Ascending aorta (tissue), 2 donors: Measurements from ENCODE around the gene S100A5. TPM values are rescaled to one million over a fixed set of nuclear protein-coding genes. Genes with fewer than 3 reads are reported as not detected.
"Not testable (repeated sequence)": the region's sequence is repeated elsewhere in the genome, so short reads cannot be mapped to it uniquely, and the experiment has no call there.

ENCODE experiments used
- DNase-seq, 2 donors: peaks; one replicate each; pipeline ENCODE4 v3.0.0-alpha.2; 2019; ENCODE audit warnings: low spot score in 2 of 2
- H3K27ac ChIP-seq, 2 donors: fragments of 200-600 bp; sonication (generic); one replicate each; pipeline ENCODE4 v1.5.1; 2016 to 2017; ENCODE audit warnings: mild to moderate bottlenecking in 1 of 2
- H3K27me3 ChIP-seq: fragments of 200-600 bp; sonication (generic); one replicate; pipeline ENCODE4 v1.5.1; 2017
- H3K36me3 ChIP-seq, 2 donors: fragments of 200-600 bp; sonication (generic); one replicate each; pipeline ENCODE4 v1.5.1; 2016
- H3K4me1 ChIP-seq, 2 donors: fragments of 200-600 bp; sonication (generic); one replicate each; pipeline ENCODE4 v1.5.1; 2016 to 2017; ENCODE audit warnings: mild to moderate bottlenecking in 1 of 2
- H3K4me3 ChIP-seq, 2 donors: fragments of 200-600 bp; sonication (generic); one replicate each; pipeline ENCODE4 v1.5.1; 2016 to 2017; ENCODE audit warnings: mild to moderate bottlenecking in 1 of 2
- H3K9me3 ChIP-seq, 2 donors: fragments of 200-600 bp; sonication (generic); one replicate each; pipeline ENCODE4 v1.5.1; 2016
- intact Hi-C: fragments of 100-400 bp; cut with DNase I; formaldehyde crosslinking; loops from one replicate; pipeline ENCODE4 v1.15.1; 2023
- total RNA-seq: library from RNA; depleted of rRNA; stranded (reverse); fragments of >200 nt; gene quantifications from one replicate; pipeline ENCODE4 v1.1.0, GENCODE V29; 2016
- TF ChIP-seq, protein P1 (sequence below), 3 experiments: fragments of 200-600 bp in 2 of 3; fragments of 450-650 bp in 1 of 3; sonication (generic) in 2 of 3; IDR thresholded peaks; one replicate each; pipeline ENCODE4 v1.5.1; 2016 to 2019; ENCODE audit warnings: antibody characterized with exemption in 3 of 3, mild to moderate bottlenecking in 1 of 3, moderate library complexity in 1 of 3

S100A5 gene
- total RNA-seq, 1 donor from 2014 or later, result not detected

GRCh38 chr1:153563991-153564390 is 23.3 kb upstream of the S100A5 start:
- TF ChIP-seq, protein P1, sequence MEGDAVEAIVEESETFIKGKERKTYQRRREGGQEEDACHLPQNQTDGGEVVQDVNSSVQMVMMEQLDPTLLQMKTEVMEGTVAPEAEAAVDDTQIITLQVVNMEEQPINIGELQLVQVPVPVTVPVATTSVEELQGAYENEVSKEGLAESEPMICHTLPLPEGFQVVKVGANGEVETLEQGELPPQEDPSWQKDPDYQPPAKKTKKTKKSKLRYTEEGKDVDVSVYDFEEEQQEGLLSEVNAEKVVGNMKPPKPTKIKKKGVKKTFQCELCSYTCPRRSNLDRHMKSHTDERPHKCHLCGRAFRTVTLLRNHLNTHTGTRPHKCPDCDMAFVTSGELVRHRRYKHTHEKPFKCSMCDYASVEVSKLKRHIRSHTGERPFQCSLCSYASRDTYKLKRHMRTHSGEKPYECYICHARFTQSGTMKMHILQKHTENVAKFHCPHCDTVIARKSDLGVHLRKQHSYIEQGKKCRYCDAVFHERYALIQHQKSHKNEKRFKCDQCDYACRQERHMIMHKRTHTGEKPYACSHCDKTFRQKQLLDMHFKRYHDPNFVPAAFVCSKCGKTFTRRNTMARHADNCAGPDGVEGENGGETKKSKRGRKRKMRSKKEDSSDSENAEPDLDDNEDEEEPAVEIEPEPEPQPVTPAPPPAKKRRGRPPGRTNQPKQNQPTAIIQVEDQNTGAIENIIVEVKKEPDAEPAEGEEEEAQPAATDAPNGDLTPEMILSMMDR (IDR thresholded peaks at IDR 0.05), result no peak
- H3K27ac ChIP-seq, result peak overlapping the region; percentile 91 to 94
- no peaks in the 10 kb centered on the region for H3K36me3 ChIP-seq
- H3K4me1 ChIP-seq, result peaks cover 16 to 30% of the 10 kb centered on the region in 2 donors
- no peaks in the 10 kb centered on the region for H3K27me3 ChIP-seq
- H3K9me3 ChIP-seq, result no peaks in the 10 kb centered on the region
- intact Hi-C loops, result no loop called here
- no peak for DNase-seq
- no peak overlapping the region for H3K4me3 ChIP-seq

GRCh38 chr1:153563483-153563901 is 22.8 kb upstream of the S100A5 start:
- no peaks in the 10 kb centered on the region for H3K9me3 ChIP-seq
- no peak for DNase-seq
- H3K4me1 ChIP-seq, result peaks cover 16 to 30% of the 10 kb centered on the region in 2 donors
- H3K36me3 ChIP-seq, result no peaks in the 10 kb centered on the region
- intact Hi-C loops, result no loop called here
- no peak overlapping the region for H3K4me3 ChIP-seq
- TF ChIP-seq, protein P1 (IDR thresholded peaks at IDR 0.05), result no peak
- no peaks in the 10 kb centered on the region for H3K27me3 ChIP-seq
- H3K27ac ChIP-seq, result peak overlapping the region in 1 of 2 donors; percentile 94

- H3K4me1 ChIP-seq, result peaks cover 10 to 17% of the 10 kb centered on the region in 2 donors
- H3K27me3 ChIP-seq, intact Hi-C loops, H3K9me3 ChIP-seq, H3K4me3 ChIP-seq, H3K27ac ChIP-seq, H3K36me3 ChIP-seq, DNase-seq: not testable (repeated sequence)
These were observed 21.3 kb upstream of the S100A5 start for GRCh38 chr1:153562021-153562420.

- Histone ChIP-seq H3K9me3 (no peaks in the 10 kb centered on the region), H3K27me3 (no peaks in the 10 kb centered on the region), H3K27ac (no peak overlapping the region), H3K4me1 (peaks cover 7 to 13% of the 10 kb centered on the region in 2 donors), H3K36me3 (no peaks in the 10 kb centered on the region), H3K4me3 (no peak overlapping the region)
- TF ChIP-seq, protein P1 (IDR thresholded peaks at IDR 0.05), result no peak
- intact Hi-C loops, result no loop called here
- no peak for DNase-seq
These were observed 20.8 kb upstream of the S100A5 start for GRCh38 chr1:153561466-153561985.

DNA sequence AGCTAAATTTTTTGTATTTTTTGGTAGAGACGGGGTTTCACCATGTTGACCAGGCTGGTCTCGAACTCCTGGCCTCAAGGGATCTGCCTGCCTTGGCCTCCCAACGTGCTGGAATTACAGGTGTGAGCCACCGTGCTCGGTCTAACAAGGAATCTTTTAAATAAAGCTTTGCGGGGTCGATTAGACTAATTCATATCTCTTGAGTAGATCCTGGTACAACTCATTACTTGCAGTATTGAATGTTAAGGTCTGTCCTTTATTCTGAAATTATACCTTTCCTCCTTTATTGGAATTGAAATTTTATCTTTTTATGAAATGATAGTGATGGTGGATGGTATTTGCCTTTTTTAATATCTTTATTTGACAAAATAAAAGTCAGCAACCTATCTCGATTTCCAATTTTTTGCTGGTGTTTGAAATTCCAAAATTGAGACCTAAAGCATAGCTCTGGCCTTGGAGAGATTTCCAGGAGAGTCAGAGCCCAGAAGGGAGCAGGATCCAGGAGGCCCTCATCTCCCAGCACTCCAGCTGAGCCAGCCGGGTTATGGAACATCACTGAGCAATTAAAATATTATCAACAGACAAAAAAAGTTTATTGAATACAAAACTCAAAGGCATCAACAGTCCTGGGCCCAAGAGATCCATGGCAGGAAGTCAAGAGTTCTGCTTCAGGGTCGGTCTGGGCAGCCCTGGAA is 20.2 kb upstream of the S100A5 start:
- no peak overlapping the region for H3K27ac ChIP-seq
- TF ChIP-seq, protein P1 (IDR thresholded peaks at IDR 0.05), result no peak

DNA sequence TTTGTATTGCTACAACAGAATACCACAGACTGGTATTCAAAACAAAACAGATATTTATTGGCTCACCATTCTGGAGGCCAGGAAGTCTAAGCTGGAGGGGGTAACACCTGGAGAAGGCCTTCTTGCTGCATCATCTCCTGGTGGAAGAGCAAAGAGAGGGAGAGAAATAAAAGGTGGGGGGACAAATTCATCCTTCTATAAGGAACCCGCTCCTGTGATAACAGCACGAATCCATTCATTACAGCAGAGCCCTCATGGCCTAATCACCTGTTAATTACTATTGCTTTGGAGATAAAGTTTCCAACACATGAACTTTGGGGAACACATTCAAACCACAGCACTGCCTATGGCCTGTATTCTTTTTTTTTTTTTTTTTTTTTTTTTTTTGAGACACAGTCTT is 19.5 kb upstream of the S100A5 start:
- no peaks in the 10 kb centered on the region for H3K36me3 ChIP-seq
- DNase-seq, result no peak
- H3K9me3 ChIP-seq, result no peaks in the 10 kb centered on the region
- intact Hi-C loops, result no loop called here
- peaks cover 0 to under 1% of the 10 kb centered on the region in 2 donors for H3K4me1 ChIP-seq
- no peaks in the 10 kb centered on the region for H3K27me3 ChIP-seq
- no peak overlapping the region for H3K4me3 ChIP-seq
- TF ChIP-seq, protein P1 (IDR thresholded peaks at IDR 0.05), result no peak
- H3K27ac ChIP-seq, result no peak overlapping the region

More for the DNA sequence above, 20.2 kb upstream of the S100A5 start:
- no peak for DNase-seq
- no peak overlapping the region for H3K4me3 ChIP-seq
- peaks cover 3 to 8% of the 10 kb centered on the region in 2 donors for H3K4me1 ChIP-seq
- intact Hi-C loops, result no loop called here
- no peaks in the 10 kb centered on the region for H3K36me3 ChIP-seq
- H3K9me3 ChIP-seq, result no peaks in the 10 kb centered on the region
- no peaks in the 10 kb centered on the region for H3K27me3 ChIP-seq
